HL-60 (cell line): ENCODE measurements around the gene WDR31.
"Not testable (repeated sequence)": the region's sequence is repeated elsewhere in the genome, so short reads cannot be mapped to it uniquely, and the experiment has no call there.

Experiments
- DNase-seq, 2 experiments: peaks; one replicate each; pipeline ENCODE4 v3.0.0-alpha.2; 2010 to 2020; ENCODE audit warnings: low read depth in 1 of 2, low spot score in 1 of 2
- H3K27ac ChIP-seq: fragments of 250-450 bp; sonication (Bioruptor Pico); replicated peaks from 2 replicates; pipeline ENCODE4 v1.5.1; 2020; ENCODE audit warnings: mild to moderate bottlenecking, moderate library complexity
- H3K27me3 ChIP-seq: fragments of 250-450 bp; sonication (Bioruptor Pico); 2 replicates; pipeline ENCODE4 v1.5.1; 2021; ENCODE audit warnings: mild to moderate bottlenecking, moderate library complexity; ENCODE audit not compliant: insufficient read depth, poor library complexity, severe bottlenecking
- H3K4me3 ChIP-seq: replicated peaks from 2 replicates; pipeline ENCODE4 v1.5.1; 2011; ENCODE audit warnings: mild to moderate bottlenecking, control low read depth, low read length; ENCODE audit not compliant: insufficient read depth
- CTCF ChIP-seq: IDR thresholded peaks from one replicate; pipeline ENCODE4 v1.5.1; 2011; ENCODE audit warnings: low read length, control low read depth, inconsistent platforms; ENCODE audit not compliant: insufficient read depth
- GABPA ChIP-seq: IDR thresholded peaks from 2 replicates; pipeline ENCODE4 v1.6.1; 2012; ENCODE audit warnings: low read depth
- POLR2AphosphoS5 ChIP-seq: IDR thresholded peaks from 2 replicates; pipeline ENCODE4 v1.6.1; 2012; ENCODE audit warnings: low read depth
- SPI1 ChIP-seq: IDR thresholded peaks from 2 replicates; pipeline ENCODE4 v1.6.1; 2012; ENCODE audit warnings: low read depth, mild to moderate bottlenecking, borderline replicate concordance
- TF ChIP-seq, protein P1 (sequence below): IDR thresholded peaks from 2 replicates; pipeline ENCODE4 v1.6.1; 2012; ENCODE audit warnings: low read depth; ENCODE audit not compliant: insufficient replicate concordance

Gene WDR31

GRCh38 chr9:113387560-113388230 is 47.6 kb upstream of the WDR31 start:
- Histone ChIP-seq H3K27me3 (no peaks in the 10 kb centered on the region), H3K27ac (no peak overlapping the region), H3K4me3 (no peak overlapping the region)
- DNase-seq: no peak
- TF ChIP-seq POLR2AphosphoS5 (no peak), GABPA (no peak), SPI1 (no peak), CTCF (no peak)
- TF ChIP-seq, protein P1, sequence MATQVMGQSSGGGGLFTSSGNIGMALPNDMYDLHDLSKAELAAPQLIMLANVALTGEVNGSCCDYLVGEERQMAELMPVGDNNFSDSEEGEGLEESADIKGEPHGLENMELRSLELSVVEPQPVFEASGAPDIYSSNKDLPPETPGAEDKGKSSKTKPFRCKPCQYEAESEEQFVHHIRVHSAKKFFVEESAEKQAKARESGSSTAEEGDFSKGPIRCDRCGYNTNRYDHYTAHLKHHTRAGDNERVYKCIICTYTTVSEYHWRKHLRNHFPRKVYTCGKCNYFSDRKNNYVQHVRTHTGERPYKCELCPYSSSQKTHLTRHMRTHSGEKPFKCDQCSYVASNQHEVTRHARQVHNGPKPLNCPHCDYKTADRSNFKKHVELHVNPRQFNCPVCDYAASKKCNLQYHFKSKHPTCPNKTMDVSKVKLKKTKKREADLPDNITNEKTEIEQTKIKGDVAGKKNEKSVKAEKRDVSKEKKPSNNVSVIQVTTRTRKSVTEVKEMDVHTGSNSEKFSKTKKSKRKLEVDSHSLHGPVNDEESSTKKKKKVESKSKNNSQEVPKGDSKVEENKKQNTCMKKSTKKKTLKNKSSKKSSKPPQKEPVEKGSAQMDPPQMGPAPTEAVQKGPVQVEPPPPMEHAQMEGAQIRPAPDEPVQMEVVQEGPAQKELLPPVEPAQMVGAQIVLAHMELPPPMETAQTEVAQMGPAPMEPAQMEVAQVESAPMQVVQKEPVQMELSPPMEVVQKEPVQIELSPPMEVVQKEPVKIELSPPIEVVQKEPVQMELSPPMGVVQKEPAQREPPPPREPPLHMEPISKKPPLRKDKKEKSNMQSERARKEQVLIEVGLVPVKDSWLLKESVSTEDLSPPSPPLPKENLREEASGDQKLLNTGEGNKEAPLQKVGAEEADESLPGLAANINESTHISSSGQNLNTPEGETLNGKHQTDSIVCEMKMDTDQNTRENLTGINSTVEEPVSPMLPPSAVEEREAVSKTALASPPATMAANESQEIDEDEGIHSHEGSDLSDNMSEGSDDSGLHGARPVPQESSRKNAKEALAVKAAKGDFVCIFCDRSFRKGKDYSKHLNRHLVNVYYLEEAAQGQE: no peak

GRCh38 chr9:113386571-113387393 is 46.7 kb upstream of the WDR31 start:
- no peaks in the 10 kb centered on the region for H3K27me3 ChIP-seq
- TF ChIP-seq SPI1 (no peak), CTCF (no peak), GABPA (no peak), POLR2AphosphoS5 (no peak)
- TF ChIP-seq, protein P1: no peak
- no peak overlapping the region for H3K4me3 ChIP-seq
- H3K27ac ChIP-seq: no peak overlapping the region
- no peak for DNase-seq

DNA sequence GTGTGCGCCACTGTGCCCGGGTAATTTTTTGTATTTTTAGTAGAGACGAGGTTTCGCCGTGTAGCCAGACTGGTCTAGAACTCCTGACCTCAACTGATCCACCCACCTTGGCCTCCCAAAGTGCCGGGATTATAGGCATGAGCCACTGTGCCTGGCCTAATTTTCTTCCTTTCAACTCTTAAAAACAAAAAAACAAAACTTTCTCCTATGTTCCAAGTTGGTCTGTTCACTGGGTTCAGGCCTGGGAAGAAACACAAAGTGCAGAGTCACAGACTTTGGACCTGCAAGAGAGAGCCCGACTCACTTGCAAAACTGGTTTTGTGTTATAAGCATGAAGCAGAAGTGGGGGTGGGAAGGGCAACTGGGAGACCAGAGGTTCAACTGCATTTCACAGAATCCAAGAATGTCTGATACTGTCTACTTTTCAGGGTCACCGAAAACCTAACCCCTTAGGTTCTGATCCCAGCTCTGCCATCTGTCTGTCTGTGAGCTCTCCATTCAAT is 41.9 kb upstream of the WDR31 start:
- DNase-seq: peak in 1 of 2 experiments; percentile 26
- Histone ChIP-seq H3K4me3 (no peak overlapping the region), H3K27ac (no peak overlapping the region), H3K27me3 (no peaks in the 10 kb centered on the region)
- TF ChIP-seq, protein P1: no peak
- TF ChIP-seq GABPA (no peak), SPI1 (no peak), POLR2AphosphoS5 (no peak), CTCF (no peak)

DNA sequence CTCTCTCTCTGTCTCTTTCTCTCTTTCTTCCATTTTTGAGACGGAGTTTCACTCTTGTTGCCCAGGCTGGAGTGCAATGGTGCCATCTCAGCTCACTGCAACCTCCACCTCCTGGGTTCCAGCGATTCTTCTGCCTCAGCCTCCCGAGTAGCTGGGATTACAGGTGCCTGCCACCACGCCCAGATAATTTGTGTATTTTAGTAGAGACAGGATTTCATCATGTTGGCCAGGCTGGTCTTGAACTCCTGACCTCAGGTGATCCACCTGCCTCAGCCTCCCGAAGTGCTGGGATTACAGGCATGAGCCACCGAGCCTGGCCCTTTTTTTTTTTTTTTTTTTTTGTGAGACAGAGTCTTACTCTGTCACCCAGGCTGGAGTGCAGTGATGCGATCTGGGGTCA is 41.4 kb upstream of the WDR31 start:
- H3K4me3 ChIP-seq, DNase-seq, H3K27me3 ChIP-seq, H3K27ac ChIP-seq: not testable (repeated sequence)
